Glutamatergic neuron (in vitro differentiated cells): ENCODE measurements around the gene ORMDL2. TPM values are rescaled to one million over a fixed set of nuclear protein-coding genes. Genes with fewer than 3 reads are reported as not detected.
A peak's percentile ranks its signal among the peaks of the same experiment; 100 is the strongest.

Source experiments
- DNase-seq: peaks from one replicate; pipeline ENCODE4 v3.0.0; 2022
- H3K27ac Mint-ChIP-seq: one replicate; pipeline ENCODE4 v1.8.0; 2020; ENCODE audit warnings: mild to moderate bottlenecking, mixed read lengths, inconsistent platforms; ENCODE audit not compliant: unreplicated experiment
- H3K27me3 Mint-ChIP-seq: one replicate; pipeline ENCODE4 v1.8.0; 2020; ENCODE audit warnings: mild to moderate bottlenecking, moderate library complexity, mixed read lengths, inconsistent platforms; ENCODE audit not compliant: unreplicated experiment
- H3K36me3 Mint-ChIP-seq: one replicate; pipeline ENCODE4 v1.8.0; 2020; ENCODE audit warnings: mild to moderate bottlenecking, mixed read lengths, inconsistent platforms; ENCODE audit not compliant: unreplicated experiment
- H3K4me1 Mint-ChIP-seq: one replicate; pipeline ENCODE4 v1.8.0; 2020; ENCODE audit warnings: mild to moderate bottlenecking, low read depth, mixed read lengths, inconsistent platforms; ENCODE audit not compliant: unreplicated experiment
- H3K4me3 Mint-ChIP-seq: one replicate; pipeline ENCODE4 v1.8.0; 2020; ENCODE audit warnings: mild to moderate bottlenecking, mixed read lengths, inconsistent platforms; ENCODE audit not compliant: unreplicated experiment
- H3K9me3 Mint-ChIP-seq: one replicate; pipeline ENCODE4 v1.8.0; 2020; ENCODE audit warnings: mild to moderate bottlenecking, moderate library complexity, mixed read lengths, inconsistent platforms; ENCODE audit not compliant: unreplicated experiment
- total RNA-seq: library from RNA; stranded (reverse); fragmentation: NEBNext Ultra II Directional; extraction: Animal tissue kit (Norgen Biotek cat#: 25700); gene quantifications from one replicate; pipeline ENCODE4 v1.2.1, GENCODE V29; 2021; ENCODE audit not compliant: unreplicated experiment
- TF ChIP-seq, protein P1 (sequence below): fragments of 200-600 bp; sonication (generic); IDR thresholded peaks from one replicate; pipeline ENCODE4 v1.5.0; 2021; ENCODE audit not compliant: partially characterized antibody, unreplicated experiment

Gene ORMDL2
- total RNA-seq, 1 donor from 2014 or later = 47.6 TPM

DNA sequence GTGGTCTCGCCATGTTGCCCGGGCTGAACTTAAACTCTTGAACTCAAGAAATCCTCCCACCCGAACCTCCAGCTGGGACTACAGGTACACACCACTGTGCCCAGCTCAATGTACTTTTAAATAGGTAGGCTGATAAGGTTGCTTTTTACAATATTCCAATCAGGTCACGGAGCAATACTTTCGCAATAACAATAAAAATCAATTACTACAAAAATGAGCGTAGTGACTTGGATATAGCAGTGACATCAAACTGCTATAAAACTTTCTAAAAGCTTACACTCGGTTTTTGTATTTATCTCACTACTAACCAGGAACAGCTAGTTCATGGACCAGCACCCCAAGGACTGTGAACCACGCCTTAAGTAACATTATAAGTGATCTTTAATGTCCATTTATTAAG is 10.9 kb upstream of the ORMDL2 start:
- Mint-ChIP-seq H3K27ac (no peak overlapping the region), H3K4me3 (no peak overlapping the region), H3K9me3 (peaks cover 2% of the 10 kb centered on the region), H3K27me3 (no peaks in the 10 kb centered on the region), H3K36me3 (no peaks in the 10 kb centered on the region), H3K4me1 (no peaks in the 10 kb centered on the region)
- no peak for DNase-seq
- TF ChIP-seq, protein P1, sequence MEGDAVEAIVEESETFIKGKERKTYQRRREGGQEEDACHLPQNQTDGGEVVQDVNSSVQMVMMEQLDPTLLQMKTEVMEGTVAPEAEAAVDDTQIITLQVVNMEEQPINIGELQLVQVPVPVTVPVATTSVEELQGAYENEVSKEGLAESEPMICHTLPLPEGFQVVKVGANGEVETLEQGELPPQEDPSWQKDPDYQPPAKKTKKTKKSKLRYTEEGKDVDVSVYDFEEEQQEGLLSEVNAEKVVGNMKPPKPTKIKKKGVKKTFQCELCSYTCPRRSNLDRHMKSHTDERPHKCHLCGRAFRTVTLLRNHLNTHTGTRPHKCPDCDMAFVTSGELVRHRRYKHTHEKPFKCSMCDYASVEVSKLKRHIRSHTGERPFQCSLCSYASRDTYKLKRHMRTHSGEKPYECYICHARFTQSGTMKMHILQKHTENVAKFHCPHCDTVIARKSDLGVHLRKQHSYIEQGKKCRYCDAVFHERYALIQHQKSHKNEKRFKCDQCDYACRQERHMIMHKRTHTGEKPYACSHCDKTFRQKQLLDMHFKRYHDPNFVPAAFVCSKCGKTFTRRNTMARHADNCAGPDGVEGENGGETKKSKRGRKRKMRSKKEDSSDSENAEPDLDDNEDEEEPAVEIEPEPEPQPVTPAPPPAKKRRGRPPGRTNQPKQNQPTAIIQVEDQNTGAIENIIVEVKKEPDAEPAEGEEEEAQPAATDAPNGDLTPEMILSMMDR = no peak

DNA sequence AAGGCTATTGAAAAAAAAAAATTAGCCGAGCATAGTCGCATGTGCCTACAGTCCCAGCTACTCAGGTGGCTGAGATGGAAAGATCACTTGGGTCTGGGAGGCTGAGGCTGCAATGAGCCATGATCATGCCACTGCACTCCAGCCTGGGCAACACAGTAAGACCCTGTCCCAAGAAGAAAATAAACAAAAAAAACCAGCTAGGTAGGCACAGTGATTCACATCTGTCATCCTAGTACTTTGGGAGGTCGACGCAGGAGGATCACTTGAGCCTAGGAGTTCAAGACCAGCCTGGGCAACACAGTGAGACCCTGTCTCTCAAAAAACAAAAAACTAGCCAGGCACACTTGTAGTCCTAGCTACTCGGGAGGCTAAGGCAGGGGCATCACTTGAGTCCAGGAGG is 8.6 kb upstream of the ORMDL2 start:
- TF ChIP-seq, protein P1 = no peak
- Mint-ChIP-seq H3K36me3 (no peaks in the 10 kb centered on the region), H3K4me1 (peaks cover 4% of the 10 kb centered on the region), H3K4me3 (no peak overlapping the region), H3K27me3 (no peaks in the 10 kb centered on the region), H3K9me3 (peaks cover 3% of the 10 kb centered on the region), H3K27ac (no peak overlapping the region)
- no peak for DNase-seq

DNA sequence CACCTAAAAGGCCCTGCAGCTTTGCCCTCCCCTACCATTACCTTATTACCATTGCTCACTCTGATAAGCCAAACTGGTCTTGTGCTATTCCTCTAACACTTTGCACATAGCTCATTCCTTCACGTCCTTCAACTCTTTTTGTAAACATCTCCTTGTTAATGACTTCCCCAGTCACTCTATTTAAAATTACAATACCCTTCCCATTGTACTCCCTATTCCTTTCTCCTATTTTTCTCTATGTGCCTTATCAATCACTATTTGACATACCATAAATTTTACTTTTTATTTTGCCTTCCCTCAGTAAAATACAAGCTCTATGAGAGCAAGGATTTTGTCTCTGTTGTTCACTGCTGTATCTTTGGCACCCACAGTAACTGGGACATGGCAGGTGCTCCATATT is 5.8 kb upstream of the ORMDL2 start:
- Mint-ChIP-seq H3K27ac (no peak overlapping the region), H3K27me3 (no peaks in the 10 kb centered on the region), H3K4me3 (no peak overlapping the region), H3K36me3 (no peaks in the 10 kb centered on the region), H3K9me3 (peaks cover 2% of the 10 kb centered on the region), H3K4me1 (peaks cover 6% of the 10 kb centered on the region)
- TF ChIP-seq, protein P1 = no peak
- no peak for DNase-seq

DNA sequence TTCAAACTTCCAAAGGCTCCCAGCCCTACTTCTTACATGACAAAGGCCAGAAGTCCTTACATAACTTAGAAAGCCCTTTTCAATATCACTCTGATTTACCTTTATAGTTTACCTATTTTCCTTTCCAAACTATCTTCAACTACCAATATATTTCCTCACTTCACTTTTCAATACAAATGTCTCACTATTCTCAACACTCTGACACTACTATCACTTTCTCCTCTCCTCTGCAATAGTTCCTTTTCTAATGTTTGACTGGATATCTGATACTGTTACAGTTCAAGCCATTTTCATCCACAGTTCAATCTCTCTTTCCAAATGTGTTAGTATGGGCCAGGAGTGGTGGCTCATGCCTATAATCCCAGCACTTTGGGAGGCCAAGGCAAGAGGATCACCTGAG is 3.6 kb upstream of the ORMDL2 start:
- Mint-ChIP-seq H3K27me3 (no peaks in the 10 kb centered on the region), H3K9me3 (peaks cover 2% of the 10 kb centered on the region), H3K27ac (no peak overlapping the region), H3K4me3 (peak overlapping the region; percentile 26), H3K4me1 (peaks cover 11% of the 10 kb centered on the region), H3K36me3 (no peaks in the 10 kb centered on the region)
- TF ChIP-seq, protein P1 = no peak
- DNase-seq = no peak

DNA sequence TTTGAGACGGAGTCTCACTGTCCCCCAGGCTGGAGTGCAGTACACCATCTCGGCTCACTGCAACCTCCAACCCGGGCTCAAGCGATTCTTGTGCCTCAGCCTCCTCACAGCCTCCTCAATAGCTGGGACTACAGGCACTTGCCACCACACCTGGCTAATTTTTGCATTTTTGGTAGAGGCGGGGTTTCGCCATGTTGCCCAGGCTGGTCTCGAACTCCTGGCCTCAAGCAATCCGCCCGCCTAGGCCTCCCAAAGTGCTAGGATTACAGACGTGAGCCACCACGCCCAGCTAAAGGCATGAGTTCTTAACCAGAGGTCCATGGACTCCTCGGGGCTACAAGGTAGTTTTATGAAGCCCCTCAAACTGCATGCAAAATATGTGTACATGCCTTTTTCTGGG is 2.4 kb upstream of the ORMDL2 start:
- no peak for DNase-seq
- peaks cover 13% of the 10 kb centered on the region for H3K4me1 Mint-ChIP-seq
- no peak overlapping the region for H3K4me3 Mint-ChIP-seq
- H3K9me3 Mint-ChIP-seq = peaks cover 4% of the 10 kb centered on the region
- H3K27me3 Mint-ChIP-seq = no peaks in the 10 kb centered on the region
- no peaks in the 10 kb centered on the region for H3K36me3 Mint-ChIP-seq
- TF ChIP-seq, protein P1 = no peak
- H3K27ac Mint-ChIP-seq = no peak overlapping the region
